ENCODE results near the gene CDC40.

Gene CDC40

GRCh38 chr6:110158479-110158878, 21.7 kb upstream of the CDC40 start:
- no peak overlapping the region for H3K4me3 ChIP-seq (ENCODE audit: low read depth, low read length)
- DNase-seq (ENCODE audit: low read depth): no peak
- TF ChIP-seq MAX (IDR thresholded peaks at IDR 0.05; ENCODE audit: low read depth, low read length): no peak
- no peak for TF ChIP-seq MYC (IDR thresholded peaks at IDR 0.05; ENCODE audit: low read depth, low read length)
- TF ChIP-seq POLR2A (IDR thresholded peaks at IDR 0.05; ENCODE audit: extremely low read depth, insufficient read length): no peak
- TF ChIP-seq CTCF (IDR thresholded peaks at IDR 0.05; ENCODE audit: low read depth, low read length): no peak

GRCh38 chr6:110170081-110170480, 10.1 kb upstream of the CDC40 start:
- no peak for TF ChIP-seq MYC (IDR thresholded peaks at IDR 0.05; ENCODE audit: low read depth, low read length)
- TF ChIP-seq POLR2A (IDR thresholded peaks at IDR 0.05; ENCODE audit: extremely low read depth, insufficient read length): no peak
- no peak for TF ChIP-seq CTCF (IDR thresholded peaks at IDR 0.05; ENCODE audit: low read depth, low read length)
- TF ChIP-seq MAX (IDR thresholded peaks at IDR 0.05; ENCODE audit: low read depth, low read length): no peak
- no peak overlapping the region for H3K4me3 ChIP-seq (ENCODE audit: low read depth, low read length)
- DNase-seq (ENCODE audit: low read depth): no peak

GRCh38 chr6:110173506-110174132, 6.6 kb upstream of the CDC40 start:
- TF ChIP-seq POLR2A (IDR thresholded peaks at IDR 0.05; ENCODE audit: extremely low read depth, insufficient read length): no peak
- DNase-seq (ENCODE audit: low read depth): peak; percentile 12
- H3K4me3 ChIP-seq (ENCODE audit: low read depth, low read length): no peak overlapping the region

- DNase-seq (ENCODE audit: low read depth): peak; percentile 76
- TF ChIP-seq CTCF (IDR thresholded peaks at IDR 0.05; ENCODE audit: low read depth, low read length): peak; percentile 70
- TF ChIP-seq MAX (IDR thresholded peaks at IDR 0.05; ENCODE audit: low read depth, low read length): no peak
- no peak for TF ChIP-seq MYC (IDR thresholded peaks at IDR 0.05; ENCODE audit: low read depth, low read length)
- TF ChIP-seq POLR2A (IDR thresholded peaks at IDR 0.05; ENCODE audit: extremely low read depth, insufficient read length): no peak
- H3K4me3 ChIP-seq (ENCODE audit: low read depth, low read length): peak overlapping the region; percentile 97
Observed at GRCh38 chr6:110178626-110179405, 1.4 kb upstream of the CDC40 start.

- TF ChIP-seq MYC (IDR thresholded peaks at IDR 0.05; ENCODE audit: low read depth, low read length) (peak; percentile 95), POLR2A (IDR thresholded peaks at IDR 0.05; ENCODE audit: extremely low read depth, insufficient read length) (no peak), MAX (IDR thresholded peaks at IDR 0.05; ENCODE audit: low read depth, low read length) (peak; percentile 80), CTCF (IDR thresholded peaks at IDR 0.05; ENCODE audit: low read depth, low read length) (no peak)
- peak; percentile 97 for DNase-seq (ENCODE audit: low read depth)
Observed at GRCh38 chr6:110179406-110180227, 610 bp upstream of the CDC40 start, which contains the start of gene WASF1. TSS of gene WASF1 (minus strand) at chr6:110179670. CDS start at chr6:110127601, 52,069 bp downstream.

More at GRCh38 chr6:110179406-110180227, 610 bp upstream of the CDC40 start, which contains the start of gene WASF1:
- peak within 1 kb of the TSS; percentile 97 for H3K4me3 ChIP-seq (ENCODE audit: low read depth, low read length)
